ENCODE measurements around the gene UBE2F.
"Not testable (repeated sequence)": the region's sequence is repeated elsewhere in the genome, so short reads cannot be mapped to it uniquely, and the experiment has no call there.

The UBE2F gene

GRCh38 chr2:237944302-237944701 is 22.5 kb upstream of the UBE2F start:
- no peak for DNase-seq (ENCODE audit: low read depth in 2 of 2)

GRCh38 chr2:237946423-237946822 is 20.4 kb upstream of the UBE2F start:
- no peak for DNase-seq (ENCODE audit: low read depth in 2 of 2)

- not testable (repeated sequence) for DNase-seq (ENCODE audit: low read depth in 2 of 2)
Measured at GRCh38 chr2:237951354-237951753, 15.5 kb upstream of the UBE2F start.

- no peak for DNase-seq (ENCODE audit: low read depth in 2 of 2)
Measured at GRCh38 chr2:237951878-237952277, 14.9 kb upstream of the UBE2F start.

- DNase-seq (ENCODE audit: low read depth in 2 of 2): no peak
Measured at GRCh38 chr2:237952851-237953250, 14.0 kb upstream of the UBE2F start.

GRCh38 chr2:237955640-237956401 is 11.0 kb upstream of the UBE2F start:
- no peak for DNase-seq (ENCODE audit: low read depth in 2 of 2)

GRCh38 chr2:237956402-237956736 is 10.4 kb upstream of the UBE2F start:
- DNase-seq (ENCODE audit: low read depth in 2 of 2): no peak

- no peak for DNase-seq (ENCODE audit: low read depth in 2 of 2)
Measured at GRCh38 chr2:237961637-237962036, 5.2 kb upstream of the UBE2F start.

GRCh38 chr2:237962432-237963084 is 4.3 kb upstream of the UBE2F start:
- no peak for DNase-seq (ENCODE audit: low read depth in 2 of 2)

- not testable (repeated sequence) for DNase-seq (ENCODE audit: low read depth in 2 of 2)
Measured at GRCh38 chr2:237963490-237963991, 3.3 kb upstream of the UBE2F start.

- DNase-seq (ENCODE audit: low read depth in 2 of 2): no peak
Measured at GRCh38 chr2:237964194-237964577, 2.6 kb upstream of the UBE2F start.

GRCh38 chr2:237964578-237965404 is 2.0 kb upstream of the UBE2F start:
- DNase-seq (ENCODE audit: low read depth in 2 of 2): no peak

- not testable (repeated sequence) for DNase-seq (ENCODE audit: low read depth in 2 of 2)
Measured at GRCh38 chr2:237965844-237966243, 970 bp upstream of the UBE2F start.

GRCh38 chr2:237966250-237966564 is 607 bp upstream of the UBE2F start:
- DNase-seq (ENCODE audit: low read depth in 2 of 2): no peak

- DNase-seq (ENCODE audit: low read depth in 2 of 2): no peak
Measured at GRCh38 chr2:237967463-237967951, 693 bp downstream of the UBE2F start.

GRCh38 chr2:237968048-237968862 is 1.4 kb downstream of the UBE2F start:
- DNase-seq (ENCODE audit: low read depth in 2 of 2): no peak

- DNase-seq (ENCODE audit: low read depth in 2 of 2): no peak
Measured at GRCh38 chr2:237971661-237972060, 4.8 kb downstream of the UBE2F start.

GRCh38 chr2:237972211-237972610 is 5.4 kb downstream of the UBE2F start:
- DNase-seq (ENCODE audit: low read depth in 2 of 2): no peak

- no peak for DNase-seq (ENCODE audit: low read depth in 2 of 2)
Measured at GRCh38 chr2:237972936-237973335, 6.1 kb downstream of the UBE2F start.

GRCh38 chr2:237977380-237977779 is 10.6 kb downstream of the UBE2F start:
- DNase-seq (ENCODE audit: low read depth in 2 of 2): no peak

- no peak for DNase-seq (ENCODE audit: low read depth in 2 of 2)
Measured at GRCh38 chr2:237978058-237978712, 11.4 kb downstream of the UBE2F start.

All from stimulated activated CD8-positive, alpha-beta memory T cell treated with anti-CD3 and anti-CD28 coated beads, Interleukin-2, amount 100 ng/mL, for 48 hours (primary cell).